ENCODE measurements around the gene AP2S1.
"Not testable (repeated sequence)": the region's sequence is repeated elsewhere in the genome, so short reads cannot be mapped to it uniquely, and the experiment has no call there.

Gene AP2S1

GRCh38 chr19:46860125-46860845 lies 9.6 kb upstream of the AP2S1 start:
- H3K27ac Mint-ChIP-seq = peak overlapping the region; percentile 91
- H3K4me3 Mint-ChIP-seq = peak overlapping the region; percentile 85
- H3K9me3 Mint-ChIP-seq = no peaks in the 10 kb centered on the region
- H3K4me1 Mint-ChIP-seq (ENCODE audit: low read depth) = peaks cover 33% of the 10 kb centered on the region
- peaks cover 10% of the 10 kb centered on the region for H3K36me3 Mint-ChIP-seq (ENCODE audit: low read depth)
- H3K27me3 Mint-ChIP-seq = no peaks in the 10 kb centered on the region

GRCh38 chr19:46859637-46860124 lies 9.0 kb upstream of the AP2S1 start:
- Mint-ChIP-seq H3K4me3 (peak overlapping the region; percentile 85), H3K36me3 (ENCODE audit: low read depth) (peaks cover 4% of the 10 kb centered on the region), H3K27me3 (no peaks in the 10 kb centered on the region), H3K9me3 (no peaks in the 10 kb centered on the region), H3K4me1 (ENCODE audit: low read depth) (peaks cover 33% of the 10 kb centered on the region), H3K27ac (peak overlapping the region; percentile 91)

- H3K4me3 Mint-ChIP-seq = peak overlapping the region; percentile 81
Observed at GRCh38 chr19:46856062-46857022, 5.7 kb upstream of the AP2S1 start.

GRCh38 chr19:46854698-46855097 lies 4.1 kb upstream of the AP2S1 start:
- H3K27me3 Mint-ChIP-seq; H3K9me3 Mint-ChIP-seq; H3K27ac Mint-ChIP-seq; H3K36me3 Mint-ChIP-seq (ENCODE audit: low read depth); H3K4me3 Mint-ChIP-seq: not testable (repeated sequence)
- H3K4me1 Mint-ChIP-seq (ENCODE audit: low read depth) = peaks cover 37% of the 10 kb centered on the region

More at GRCh38 chr19:46856062-46857022, 5.7 kb upstream of the AP2S1 start:
- H3K27ac Mint-ChIP-seq = peak overlapping the region; percentile 92
- H3K27me3 Mint-ChIP-seq = no peaks in the 10 kb centered on the region
- peaks cover 4% of the 10 kb centered on the region for H3K36me3 Mint-ChIP-seq (ENCODE audit: low read depth)
- peaks cover 33% of the 10 kb centered on the region for H3K4me1 Mint-ChIP-seq (ENCODE audit: low read depth)
- H3K9me3 Mint-ChIP-seq = no peaks in the 10 kb centered on the region

- Mint-ChIP-seq H3K4me3 (no peak overlapping the region), H3K9me3 (no peaks in the 10 kb centered on the region), H3K4me1 (ENCODE audit: low read depth) (peaks cover 39% of the 10 kb centered on the region), H3K27me3 (no peaks in the 10 kb centered on the region), H3K36me3 (ENCODE audit: low read depth) (no peaks in the 10 kb centered on the region), H3K27ac (no peak overlapping the region)
Observed at GRCh38 chr19:46852830-46853229, 2.2 kb upstream of the AP2S1 start.

- Mint-ChIP-seq H3K27me3 (no peaks in the 10 kb centered on the region), H3K36me3 (ENCODE audit: low read depth) (no peaks in the 10 kb centered on the region), H3K4me1 (ENCODE audit: low read depth) (peaks cover 17% of the 10 kb centered on the region), H3K9me3 (no peaks in the 10 kb centered on the region), H3K27ac (peak overlapping the region; percentile 89), H3K4me3 (peak overlapping the region; percentile 93)
Observed at GRCh38 chr19:46849610-46850009, 1.0 kb downstream of the AP2S1 start.

- no peaks in the 10 kb centered on the region for H3K9me3 Mint-ChIP-seq
Observed at GRCh38 chr19:46848389-46848788, 2.3 kb downstream of the AP2S1 start.

GRCh38 chr19:46847528-46847927 lies 3.1 kb downstream of the AP2S1 start:
- H3K27me3 Mint-ChIP-seq = no peaks in the 10 kb centered on the region
- no peak overlapping the region for H3K27ac Mint-ChIP-seq
- no peaks in the 10 kb centered on the region for H3K9me3 Mint-ChIP-seq
- H3K4me3 Mint-ChIP-seq = no peak overlapping the region
- peaks cover 17% of the 10 kb centered on the region for H3K4me1 Mint-ChIP-seq (ENCODE audit: low read depth)
- peaks cover 14% of the 10 kb centered on the region for H3K36me3 Mint-ChIP-seq (ENCODE audit: low read depth)

More at GRCh38 chr19:46848389-46848788, 2.3 kb downstream of the AP2S1 start:
- Mint-ChIP-seq H3K4me1 (ENCODE audit: low read depth) (peaks cover 17% of the 10 kb centered on the region), H3K4me3 (no peak overlapping the region), H3K27me3 (no peaks in the 10 kb centered on the region), H3K36me3 (ENCODE audit: low read depth) (peaks cover 6% of the 10 kb centered on the region), H3K27ac (no peak overlapping the region)

- peaks cover 19% of the 10 kb centered on the region for H3K36me3 Mint-ChIP-seq (ENCODE audit: low read depth)
- H3K27me3 Mint-ChIP-seq = no peaks in the 10 kb centered on the region
- H3K4me3 Mint-ChIP-seq = no peak overlapping the region
- peaks cover 17% of the 10 kb centered on the region for H3K4me1 Mint-ChIP-seq (ENCODE audit: low read depth)
- H3K27ac Mint-ChIP-seq = no peak overlapping the region
- H3K9me3 Mint-ChIP-seq = no peaks in the 10 kb centered on the region
Observed at GRCh38 chr19:46845959-46846459, 4.6 kb downstream of the AP2S1 start.

GRCh38 chr19:46844067-46844489 lies 6.6 kb downstream of the AP2S1 start:
- Mint-ChIP-seq H3K4me1 (ENCODE audit: low read depth) (peaks cover 5% of the 10 kb centered on the region), H3K4me3 (no peak overlapping the region), H3K27me3 (no peaks in the 10 kb centered on the region), H3K27ac (no peak overlapping the region), H3K9me3 (no peaks in the 10 kb centered on the region), H3K36me3 (ENCODE audit: low read depth) (peaks cover 19% of the 10 kb centered on the region)

GRCh38 chr19:46842791-46843190 lies 7.9 kb downstream of the AP2S1 start:
- Mint-ChIP-seq H3K4me3 (no peak overlapping the region), H3K9me3 (no peaks in the 10 kb centered on the region), H3K27ac (peak overlapping the region; percentile 43), H3K4me1 (ENCODE audit: low read depth) (peaks cover 3% of the 10 kb centered on the region), H3K36me3 (ENCODE audit: low read depth) (peaks cover 26% of the 10 kb centered on the region), H3K27me3 (no peaks in the 10 kb centered on the region)

GRCh38 chr19:46841458-46842083 lies 9.1 kb downstream of the AP2S1 start:
- H3K4me3 Mint-ChIP-seq = no peak overlapping the region

GRCh38 chr19:46840498-46840942 lies 10.1 kb downstream of the AP2S1 start:
- Mint-ChIP-seq H3K36me3 (ENCODE audit: low read depth) (peaks cover 30% of the 10 kb centered on the region), H3K4me1 (ENCODE audit: low read depth) (peaks cover 3% of the 10 kb centered on the region), H3K9me3 (no peaks in the 10 kb centered on the region), H3K27ac (no peak overlapping the region), H3K27me3 (no peaks in the 10 kb centered on the region), H3K4me3 (no peak overlapping the region)

More at GRCh38 chr19:46841458-46842083, 9.1 kb downstream of the AP2S1 start:
- Mint-ChIP-seq H3K27ac (no peak overlapping the region), H3K4me1 (ENCODE audit: low read depth) (peaks cover 3% of the 10 kb centered on the region), H3K27me3 (no peaks in the 10 kb centered on the region), H3K9me3 (no peaks in the 10 kb centered on the region), H3K36me3 (ENCODE audit: low read depth) (peaks cover 30% of the 10 kb centered on the region)

GRCh38 chr19:46839752-46840497 lies 10.7 kb downstream of the AP2S1 start:
- no peaks in the 10 kb centered on the region for H3K9me3 Mint-ChIP-seq
- no peak overlapping the region for H3K4me3 Mint-ChIP-seq
- no peaks in the 10 kb centered on the region for H3K27me3 Mint-ChIP-seq
- peaks cover 30% of the 10 kb centered on the region for H3K36me3 Mint-ChIP-seq (ENCODE audit: low read depth)
- peaks cover 3% of the 10 kb centered on the region for H3K4me1 Mint-ChIP-seq (ENCODE audit: low read depth)
- no peak overlapping the region for H3K27ac Mint-ChIP-seq
